ENCODE measurements around the gene A1BG.

Gene A1BG

DNA sequence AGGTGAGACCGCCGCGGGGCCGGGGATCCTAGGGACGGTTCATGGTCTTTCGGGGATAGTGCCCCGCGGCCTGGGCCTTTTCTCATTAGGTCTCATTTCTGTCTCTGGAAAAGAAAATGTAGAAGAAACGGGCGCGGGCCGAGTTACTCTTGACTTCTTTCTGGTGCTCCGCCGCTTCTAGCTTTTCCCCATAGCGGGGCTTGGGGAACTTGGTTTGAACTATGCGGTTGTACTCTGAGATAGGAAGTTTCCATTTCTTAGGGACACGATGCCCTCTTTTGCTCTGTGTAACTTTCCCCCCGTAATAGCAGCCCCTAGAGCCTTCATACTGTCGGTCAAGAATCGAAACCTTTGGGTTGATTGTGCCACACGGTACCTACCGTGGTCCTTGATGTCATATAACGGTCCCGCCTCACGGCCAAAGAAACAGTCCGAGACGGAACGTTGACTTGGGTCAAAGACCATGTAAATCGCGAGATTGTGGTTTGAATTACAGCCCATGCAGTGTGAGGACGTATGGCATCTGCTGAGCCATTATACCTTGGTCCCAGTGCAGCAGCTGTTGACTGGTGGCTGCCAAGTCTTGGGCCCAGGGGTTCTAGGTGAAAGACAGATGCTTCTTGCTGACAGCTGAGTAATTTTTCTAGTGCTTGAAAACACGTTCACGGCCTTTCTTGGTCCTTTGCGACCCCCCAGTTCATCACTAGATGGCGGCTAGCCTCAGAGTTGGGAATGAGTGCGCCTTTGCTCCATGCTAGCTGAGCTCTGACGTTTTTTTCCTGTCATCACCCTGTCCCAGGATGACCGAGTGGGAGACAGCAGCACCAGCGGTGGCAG lies 34.3 kb upstream of the A1BG start:
- peaks cover 23% of the 10 kb centered on the region for H4K20me1 ChIP-seq (ENCODE audit: low read depth, low read length)
- H3K27ac ChIP-seq (ENCODE audit: low read depth, low read length), result peak overlapping the region; percentile 45
- H2AFZ ChIP-seq (ENCODE audit: low read depth, low read length, severe bottlenecking), result no peak overlapping the region
- H3K27me3 ChIP-seq (ENCODE audit: low read length), result no peaks in the 10 kb centered on the region
- H3K4me2 ChIP-seq (ENCODE audit: low read depth, low read length, poor library complexity, severe bottlenecking), result peak overlapping the region; percentile 87
- H3K79me2 ChIP-seq (ENCODE audit: insufficient read depth, low read length), result peaks cover 43% of the 10 kb centered on the region
- H3K36me3 ChIP-seq (ENCODE audit: low read length), result peaks cover 16% of the 10 kb centered on the region
- H3K4me3 ChIP-seq (ENCODE audit: insufficient read depth, low read length, poor library complexity, severe bottlenecking), result peak overlapping the region; percentile 99
- H3F3A ChIP-seq (ENCODE audit: insufficient read depth), result peaks cover 7% of the 10 kb centered on the region; the same call in 1 of the 2 replicates
- peak overlapping the region; percentile 98 for H3K9ac ChIP-seq (ENCODE audit: low read length)
- no peaks in the 10 kb centered on the region for H3K9me3 ChIP-seq (ENCODE audit: insufficient read depth, low read length)
- no peaks in the 10 kb centered on the region for H3K9me2 ChIP-seq (replicated peaks; ENCODE audit: insufficient read depth, low read length)
- TF ChIP-seq, protein P1, sequence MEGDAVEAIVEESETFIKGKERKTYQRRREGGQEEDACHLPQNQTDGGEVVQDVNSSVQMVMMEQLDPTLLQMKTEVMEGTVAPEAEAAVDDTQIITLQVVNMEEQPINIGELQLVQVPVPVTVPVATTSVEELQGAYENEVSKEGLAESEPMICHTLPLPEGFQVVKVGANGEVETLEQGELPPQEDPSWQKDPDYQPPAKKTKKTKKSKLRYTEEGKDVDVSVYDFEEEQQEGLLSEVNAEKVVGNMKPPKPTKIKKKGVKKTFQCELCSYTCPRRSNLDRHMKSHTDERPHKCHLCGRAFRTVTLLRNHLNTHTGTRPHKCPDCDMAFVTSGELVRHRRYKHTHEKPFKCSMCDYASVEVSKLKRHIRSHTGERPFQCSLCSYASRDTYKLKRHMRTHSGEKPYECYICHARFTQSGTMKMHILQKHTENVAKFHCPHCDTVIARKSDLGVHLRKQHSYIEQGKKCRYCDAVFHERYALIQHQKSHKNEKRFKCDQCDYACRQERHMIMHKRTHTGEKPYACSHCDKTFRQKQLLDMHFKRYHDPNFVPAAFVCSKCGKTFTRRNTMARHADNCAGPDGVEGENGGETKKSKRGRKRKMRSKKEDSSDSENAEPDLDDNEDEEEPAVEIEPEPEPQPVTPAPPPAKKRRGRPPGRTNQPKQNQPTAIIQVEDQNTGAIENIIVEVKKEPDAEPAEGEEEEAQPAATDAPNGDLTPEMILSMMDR (IDR thresholded peaks at IDR 0.05; ENCODE audit: insufficient read depth, low read length, poor library complexity, severe bottlenecking), result no peak
- TF ChIP-seq EZH2phosphoT487 (conservative IDR thresholded peaks at IDR 0.05; ENCODE audit: low read length), result no peak

DNA sequence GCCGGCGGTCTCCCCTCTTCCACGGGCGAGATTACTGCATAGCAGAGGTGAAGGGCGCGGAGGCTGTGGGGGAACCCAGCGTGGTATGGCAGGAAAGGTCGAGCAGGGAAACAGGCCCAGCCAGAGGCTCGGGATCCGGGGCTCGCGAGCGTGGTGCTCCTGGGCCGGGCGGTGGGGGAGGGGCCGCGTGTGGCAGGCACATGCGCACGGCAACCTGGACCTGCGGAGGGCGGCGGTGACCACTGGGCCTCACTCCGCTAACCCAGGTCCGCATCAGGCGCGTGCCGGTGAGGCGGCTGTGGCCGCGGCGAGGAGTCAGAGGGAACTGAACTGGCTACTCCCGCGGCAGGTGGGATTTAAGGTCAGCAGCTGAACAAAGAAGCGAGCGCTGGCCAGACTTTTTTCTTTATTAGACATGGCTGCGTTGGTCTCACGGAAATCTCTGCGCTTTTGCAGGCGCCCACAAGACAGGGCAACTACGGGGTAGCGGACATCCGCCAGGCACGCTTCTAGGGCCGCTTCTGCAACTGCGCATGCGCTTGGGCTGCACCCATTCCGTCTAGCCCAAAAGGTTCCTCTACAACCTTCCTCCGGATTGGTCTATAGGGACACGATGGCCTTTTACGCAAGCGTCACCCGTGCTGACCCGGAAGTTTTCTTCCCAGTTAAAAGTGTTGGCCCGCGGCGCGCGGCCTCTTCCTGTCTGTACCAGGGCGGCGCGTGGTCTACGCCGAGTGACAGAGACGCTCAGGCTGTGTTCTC lies 33.5 kb upstream of the A1BG start, which contains the start of gene RPS5:
Gene RPS5, plus strand, starts transcription at position 694 of the 762 bp plus-strand sequence. CDS start 869 bp downstream, outside the sequence.
- Histone ChIP-seq H4K20me1 (ENCODE audit: low read depth, low read length) (peaks cover 21% of the 10 kb centered on the region), H3K79me2 (ENCODE audit: insufficient read depth, low read length) (peaks cover 45% of the 10 kb centered on the region), H3K4me2 (ENCODE audit: low read depth, low read length, poor library complexity, severe bottlenecking) (peak within 1 kb of the TSS; percentile 87), H2AFZ (ENCODE audit: low read depth, low read length, severe bottlenecking) (no peak within 1 kb of the TSS), H3K9me2 (replicated peaks; ENCODE audit: insufficient read depth, low read length) (no peaks in the 10 kb centered on the region), H3K4me3 (ENCODE audit: insufficient read depth, low read length, poor library complexity, severe bottlenecking) (peak within 1 kb of the TSS; percentile 99), H3K9me3 (ENCODE audit: insufficient read depth, low read length) (no peaks in the 10 kb centered on the region), H3K9ac (ENCODE audit: low read length) (peak within 1 kb of the TSS; percentile 98), H3K27ac (ENCODE audit: low read depth, low read length) (peak within 1 kb of the TSS; percentile 92), H3K36me3 (ENCODE audit: low read length) (peaks cover 16% of the 10 kb centered on the region), H3K27me3 (ENCODE audit: low read length) (no peaks in the 10 kb centered on the region), H3F3A (ENCODE audit: insufficient read depth) (peaks cover 13% of the 10 kb centered on the region)
- TF ChIP-seq EZH2phosphoT487 (conservative IDR thresholded peaks at IDR 0.05; ENCODE audit: low read length), result no peak
- TF ChIP-seq, protein P1 (IDR thresholded peaks at IDR 0.05; ENCODE audit: insufficient read depth, low read length, poor library complexity, severe bottlenecking), result no peak

DNA sequence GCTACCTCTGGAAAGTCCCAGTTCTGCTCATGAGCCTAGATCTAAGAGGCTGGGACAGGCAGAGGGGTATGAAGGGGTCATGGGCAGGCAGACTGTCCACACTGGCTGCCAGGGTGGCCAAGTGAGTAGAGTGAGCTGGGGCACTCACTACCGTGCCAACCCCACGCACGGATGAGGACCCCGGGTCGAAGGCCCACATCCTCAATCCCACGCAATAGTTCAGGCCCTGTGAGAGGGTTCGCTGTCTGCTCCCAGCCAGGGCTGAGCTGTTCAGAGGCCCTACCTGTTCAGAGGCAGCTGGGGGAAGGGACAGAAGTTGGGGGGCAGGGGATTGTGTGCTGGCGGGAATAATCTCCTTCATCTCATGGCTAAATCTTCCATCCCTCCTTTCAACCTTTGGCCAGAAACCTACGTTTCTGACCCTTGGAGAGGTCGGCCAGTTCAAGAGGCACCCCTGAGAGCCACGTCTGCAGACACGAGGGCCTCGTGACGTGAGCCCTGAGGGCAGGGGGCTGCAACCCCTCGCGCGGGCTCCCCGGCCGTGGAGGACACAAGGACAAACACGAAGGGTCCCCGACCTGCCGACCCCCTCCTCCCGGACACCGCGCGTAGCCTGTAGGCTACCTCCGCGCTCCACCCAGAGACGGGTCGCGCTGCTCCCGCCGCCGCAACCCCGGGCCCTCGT lies 32.7 kb upstream of the A1BG start:
- peaks cover 16% of the 10 kb centered on the region for H3K36me3 ChIP-seq (ENCODE audit: low read length)
- H3K9me2 ChIP-seq (replicated peaks; ENCODE audit: insufficient read depth, low read length), result no peaks in the 10 kb centered on the region
- peaks cover 21% of the 10 kb centered on the region for H4K20me1 ChIP-seq (ENCODE audit: low read depth, low read length)
- H3K9me3 ChIP-seq (ENCODE audit: insufficient read depth, low read length), result no peaks in the 10 kb centered on the region
- H3K79me2 ChIP-seq (ENCODE audit: insufficient read depth, low read length), result peaks cover 39% of the 10 kb centered on the region
- H3K4me3 ChIP-seq (ENCODE audit: insufficient read depth, low read length, poor library complexity, severe bottlenecking), result peak overlapping the region; percentile 78
- peak overlapping the region; percentile 92 for H3K27ac ChIP-seq (ENCODE audit: low read depth, low read length)
- H3K27me3 ChIP-seq (ENCODE audit: low read length), result no peaks in the 10 kb centered on the region
- no peak overlapping the region for H2AFZ ChIP-seq (ENCODE audit: low read depth, low read length, severe bottlenecking)
- H3K9ac ChIP-seq (ENCODE audit: low read length), result peak overlapping the region; percentile 98
- no peak for TF ChIP-seq EZH2phosphoT487 (conservative IDR thresholded peaks at IDR 0.05; ENCODE audit: low read length)
- TF ChIP-seq, protein P1 (IDR thresholded peaks at IDR 0.05; ENCODE audit: insufficient read depth, low read length, poor library complexity, severe bottlenecking), result no peak
- peaks cover 17% of the 10 kb centered on the region for H3F3A ChIP-seq (ENCODE audit: insufficient read depth)
- peak overlapping the region; percentile 68 for H3K4me2 ChIP-seq (ENCODE audit: low read depth, low read length, poor library complexity, severe bottlenecking)

Measured in SU-DHL-6 (cell line).